ENCODE results near the gene SUSD3.

- no peak for TF ChIP-seq CTCF (IDR thresholded peaks at IDR 0.05)
- no peak for TF ChIP-seq POLR2A (IDR thresholded peaks at IDR 0.05)
- no peak for TF ChIP-seq POLR2AphosphoS5 (IDR thresholded peaks at IDR 0.05)
These were observed 53.0 kb downstream of the SUSD3 start for GRCh38 chr9:93111371-93112115.
